ENCODE measurements around the gene C1orf105. TPM values are rescaled to one million over a fixed set of nuclear protein-coding genes. Genes with fewer than 3 reads are reported as not detected.

C1orf105 gene
- total and polyA plus RNA-seq, 7 donors: 0.18 to 17.3 (median 1.6) TPM; not detected in 1

DNA sequence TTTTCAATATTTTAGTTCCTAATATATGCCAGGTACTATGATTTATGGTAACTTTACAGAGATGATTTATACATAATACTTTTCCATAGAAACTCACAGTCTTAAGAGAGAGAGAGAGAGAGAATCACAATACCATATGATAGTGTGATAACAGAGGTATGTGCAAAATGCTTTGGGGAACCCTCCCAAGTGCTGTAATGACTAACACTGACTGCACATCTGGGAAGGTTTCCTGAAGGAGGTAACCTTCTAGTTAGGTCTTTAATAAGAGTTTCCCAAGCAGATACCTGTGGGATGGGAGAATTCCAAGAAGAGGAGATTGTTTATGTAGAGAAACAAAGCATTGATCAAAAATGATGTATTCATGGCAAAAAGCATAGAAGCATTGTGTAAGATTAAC lies 58.0 kb downstream of the C1orf105 start:
- no peaks in the 10 kb centered on the region for H3K9me3 ChIP-seq
- no peak overlapping the region for H3K4me3 ChIP-seq
- H3K36me3 ChIP-seq (ENCODE audit: insufficient read depth in 1 of 2, low read depth in 1 of 2): no peaks in the 10 kb centered on the region
- DNase-seq (no peak), ATAC-seq (no peak)
- no peaks in the 10 kb centered on the region for H3K4me1 ChIP-seq
- H3K27ac ChIP-seq: no peak overlapping the region
- no peaks in the 10 kb centered on the region for H3K27me3 ChIP-seq (ENCODE audit: insufficient read depth in 3 of 3, low read length in 2 of 3)
- intact Hi-C loops (cut with DNase I): no loop called here
- TF ChIP-seq, protein P1, sequence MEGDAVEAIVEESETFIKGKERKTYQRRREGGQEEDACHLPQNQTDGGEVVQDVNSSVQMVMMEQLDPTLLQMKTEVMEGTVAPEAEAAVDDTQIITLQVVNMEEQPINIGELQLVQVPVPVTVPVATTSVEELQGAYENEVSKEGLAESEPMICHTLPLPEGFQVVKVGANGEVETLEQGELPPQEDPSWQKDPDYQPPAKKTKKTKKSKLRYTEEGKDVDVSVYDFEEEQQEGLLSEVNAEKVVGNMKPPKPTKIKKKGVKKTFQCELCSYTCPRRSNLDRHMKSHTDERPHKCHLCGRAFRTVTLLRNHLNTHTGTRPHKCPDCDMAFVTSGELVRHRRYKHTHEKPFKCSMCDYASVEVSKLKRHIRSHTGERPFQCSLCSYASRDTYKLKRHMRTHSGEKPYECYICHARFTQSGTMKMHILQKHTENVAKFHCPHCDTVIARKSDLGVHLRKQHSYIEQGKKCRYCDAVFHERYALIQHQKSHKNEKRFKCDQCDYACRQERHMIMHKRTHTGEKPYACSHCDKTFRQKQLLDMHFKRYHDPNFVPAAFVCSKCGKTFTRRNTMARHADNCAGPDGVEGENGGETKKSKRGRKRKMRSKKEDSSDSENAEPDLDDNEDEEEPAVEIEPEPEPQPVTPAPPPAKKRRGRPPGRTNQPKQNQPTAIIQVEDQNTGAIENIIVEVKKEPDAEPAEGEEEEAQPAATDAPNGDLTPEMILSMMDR (IDR thresholded peaks at IDR 0.05): no peak

DNA sequence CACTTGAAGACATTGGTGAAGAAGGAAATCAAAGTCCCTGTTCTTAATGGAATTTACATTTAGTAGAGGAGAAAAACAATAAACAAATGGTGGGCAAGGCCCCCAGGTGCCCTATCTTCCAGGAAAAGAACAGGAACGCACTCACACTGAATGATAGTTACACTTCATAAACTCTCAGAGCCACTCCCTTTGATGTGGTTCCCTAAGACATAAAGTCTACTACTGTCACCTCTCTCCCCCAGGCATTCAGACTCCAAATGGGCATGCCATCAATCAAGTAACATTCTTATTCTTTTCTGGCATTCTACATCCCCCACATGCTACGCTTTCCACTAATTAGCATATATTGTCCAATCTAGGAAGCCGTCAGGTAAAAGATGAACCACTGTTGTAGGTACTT lies 59.9 kb downstream of the C1orf105 start:
- Histone ChIP-seq H3K9me3 (no peaks in the 10 kb centered on the region), H3K27me3 (ENCODE audit: insufficient read depth in 3 of 3, low read length in 2 of 3) (no peaks in the 10 kb centered on the region), H3K27ac (no peak overlapping the region), H3K4me1 (no peaks in the 10 kb centered on the region), H3K36me3 (ENCODE audit: insufficient read depth in 1 of 2, low read depth in 1 of 2) (no peaks in the 10 kb centered on the region), H3K4me3 (no peak overlapping the region)
- intact Hi-C loops (cut with DNase I): no loop called here
- ATAC-seq (no peak), DNase-seq (no peak)
- WGBS, 3 donors: 68 to 79% (median 77%) methylated on average over 3 of the region's 3 CpGs
- TF ChIP-seq, protein P1 (IDR thresholded peaks at IDR 0.05): no peak

GRCh38 chr1:172482044-172482443 lies 61.6 kb downstream of the C1orf105 start:
- no peaks in the 10 kb centered on the region for H3K36me3 ChIP-seq (ENCODE audit: insufficient read depth in 1 of 2, low read depth in 1 of 2)
- WGBS, 3 donors: 0 to 22% (median 0%) methylated on average over 1 of the region's 1 CpG
- no peak overlapping the region for H3K27ac ChIP-seq
- ATAC-seq (no peak), DNase-seq (no peak)
- H3K4me1 ChIP-seq: no peaks in the 10 kb centered on the region
- TF ChIP-seq, protein P1 (IDR thresholded peaks at IDR 0.05): no peak
- H3K9me3 ChIP-seq: no peaks in the 10 kb centered on the region
- no peak overlapping the region for H3K4me3 ChIP-seq
- H3K27me3 ChIP-seq (ENCODE audit: insufficient read depth in 3 of 3, low read length in 2 of 3): no peaks in the 10 kb centered on the region
- intact Hi-C loops (cut with DNase I): no loop called here

- Histone ChIP-seq H3K4me1 (no peaks in the 10 kb centered on the region), H3K4me3 (no peak overlapping the region), H3K36me3 (ENCODE audit: insufficient read depth in 1 of 2, low read depth in 1 of 2) (no peaks in the 10 kb centered on the region), H3K27ac (no peak overlapping the region), H3K27me3 (ENCODE audit: insufficient read depth in 3 of 3, low read length in 2 of 3) (peaks cover 0 to 3% (median 0%) of the 10 kb centered on the region in 3 donors), H3K9me3 (no peaks in the 10 kb centered on the region)
- TF ChIP-seq, protein P1 (IDR thresholded peaks at IDR 0.05): no peak
- DNase-seq (no peak), ATAC-seq (no peak)
- intact Hi-C loops (cut with DNase I): no loop called here
Measured at GRCh38 chr1:172483448-172483847, 63.0 kb downstream of the C1orf105 start.

DNA sequence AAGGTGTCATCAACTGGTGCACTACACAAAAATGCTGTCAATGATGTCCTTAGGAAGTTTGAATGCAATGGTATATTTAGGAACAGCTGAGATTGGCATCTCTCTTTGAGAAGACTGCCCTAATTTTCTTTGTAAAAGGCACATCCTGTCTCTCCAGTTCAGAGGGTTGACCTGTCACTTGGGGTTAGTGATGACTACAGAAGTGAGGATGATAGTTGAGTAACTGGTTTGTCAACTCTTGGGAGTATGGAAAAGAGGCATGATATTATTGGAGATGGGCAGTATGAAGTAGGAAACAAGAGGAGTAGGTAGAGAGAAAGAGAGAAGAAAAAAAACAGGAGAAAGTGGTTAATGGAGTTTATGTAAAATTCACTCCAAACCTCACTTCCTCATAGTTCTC lies 63.8 kb downstream of the C1orf105 start:
- Histone ChIP-seq H3K4me1 (no peaks in the 10 kb centered on the region), H3K27me3 (ENCODE audit: insufficient read depth in 3 of 3, low read length in 2 of 3) (peaks cover 0 to 3% (median 0%) of the 10 kb centered on the region in 3 donors), H3K27ac (no peak overlapping the region), H3K9me3 (no peaks in the 10 kb centered on the region), H3K4me3 (no peak overlapping the region), H3K36me3 (ENCODE audit: insufficient read depth in 1 of 2, low read depth in 1 of 2) (no peaks in the 10 kb centered on the region)
- intact Hi-C loops (cut with DNase I): no loop called here
- ATAC-seq (no peak), DNase-seq (no peak)
- TF ChIP-seq, protein P1 (IDR thresholded peaks at IDR 0.05): no peak

Data from psoas muscle (tissue), 8 donors.